ENCODE measurements around the gene IRGQ.
"Not testable (repeated sequence)": the region's sequence is repeated elsewhere in the genome, so short reads cannot be mapped to it uniquely, and the experiment has no call there.

Gene IRGQ

GRCh38 chr19:43623889-43624670 lies 28.1 kb upstream of the IRGQ start:
- no peak for DNase-seq

GRCh38 chr19:43622956-43623355 lies 27.0 kb upstream of the IRGQ start:
- DNase-seq, result no peak

DNA sequence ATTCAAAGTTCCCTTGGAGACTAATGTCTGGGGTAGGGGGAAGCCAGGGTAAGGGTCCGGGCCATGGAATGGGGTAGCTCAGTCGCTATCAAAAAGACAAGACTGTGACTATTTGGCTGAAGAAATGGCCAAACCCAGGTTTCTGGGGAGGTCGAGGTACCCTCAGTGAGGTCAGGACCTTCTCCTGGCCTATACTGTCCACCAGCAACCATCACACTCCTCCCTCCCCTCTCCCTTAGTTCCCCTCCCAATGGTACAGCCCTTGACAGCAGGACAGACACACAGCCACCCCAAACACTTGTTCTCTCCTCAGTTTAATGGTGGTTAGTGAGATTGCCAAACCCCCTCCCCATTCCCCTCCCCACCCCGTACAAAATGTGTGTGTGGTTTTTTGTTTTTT lies 26.1 kb upstream of the IRGQ start:
- DNase-seq, result no peak

DNA sequence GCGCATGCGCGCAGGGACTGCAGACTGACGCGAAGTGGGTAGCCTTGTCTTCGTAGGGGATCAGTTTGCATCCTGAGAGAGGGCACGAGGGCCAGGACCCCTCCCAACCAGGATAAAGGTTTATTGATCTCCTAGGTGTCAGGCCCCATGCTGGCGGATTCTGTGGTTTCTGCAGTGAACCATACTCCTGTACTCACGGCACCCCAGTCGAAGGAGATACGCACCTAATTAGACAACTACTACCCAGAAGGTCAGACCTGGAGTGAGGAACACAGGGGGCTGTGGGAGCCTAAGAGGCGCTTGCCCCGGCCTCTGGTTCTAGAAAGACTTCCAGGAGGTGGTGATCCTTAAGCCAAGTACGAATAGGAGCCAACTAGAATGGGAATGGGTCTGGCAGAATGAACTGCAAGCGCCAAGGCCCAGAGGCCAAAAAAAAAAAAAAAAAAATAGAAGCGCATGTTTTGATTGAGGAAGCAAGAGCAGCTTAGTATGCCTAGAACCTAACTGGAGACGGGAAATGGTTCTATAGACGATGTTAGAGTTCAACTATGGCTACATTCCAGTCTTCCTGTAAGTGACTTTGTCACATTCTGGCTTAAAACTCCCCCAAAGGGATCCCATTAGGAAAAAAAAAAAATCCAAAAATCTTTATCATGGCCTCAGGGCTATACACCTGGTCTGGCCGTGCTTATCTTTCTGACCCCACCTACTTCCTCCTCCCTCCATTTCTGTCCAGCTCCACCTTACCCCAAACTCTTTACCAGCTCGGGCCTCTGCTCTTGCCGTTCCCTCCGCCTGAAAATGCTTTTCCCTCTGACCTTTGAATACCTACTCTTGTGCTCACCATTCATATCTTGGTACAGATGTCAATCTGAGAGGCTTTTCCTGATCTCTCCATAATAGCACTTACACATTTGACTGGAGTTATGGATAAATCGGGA lies 24.4 kb upstream of the IRGQ start:
- DNase-seq, result no peak

- peak; percentile 65 for DNase-seq
These were observed 23.5 kb upstream of the IRGQ start, which contains the start of gene ZNF428 for GRCh38 chr19:43619262-43620060. ZNF428 (minus strand) TSS chr19:43619629; CDS start chr19:43614304, 5,325 bp downstream.

GRCh38 chr19:43618921-43619261 lies 23.0 kb upstream of the IRGQ start:
- DNase-seq, result no peak

- DNase-seq, result no peak
These were observed 21.0 kb upstream of the IRGQ start for GRCh38 chr19:43616954-43617353.

DNA sequence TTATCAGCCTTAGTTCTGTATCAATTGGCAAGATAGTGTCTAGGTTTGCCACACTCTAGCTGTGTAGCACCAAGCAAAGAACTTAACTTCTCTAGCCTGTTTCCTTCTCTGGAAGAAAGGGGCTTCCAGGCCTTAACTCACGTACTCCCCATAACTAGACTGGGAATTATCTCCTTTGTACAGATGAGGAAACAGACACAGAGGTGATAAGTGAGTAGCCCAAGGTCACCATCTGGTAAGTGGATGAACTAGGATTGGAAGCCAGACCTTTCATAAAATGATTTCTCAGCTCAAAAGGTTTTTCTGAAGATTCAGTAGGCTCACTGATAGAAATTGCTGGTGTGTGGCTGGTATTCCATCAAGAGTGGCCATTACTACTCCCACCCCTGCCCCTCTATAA lies 20.4 kb upstream of the IRGQ start:
- no peak for DNase-seq

DNA sequence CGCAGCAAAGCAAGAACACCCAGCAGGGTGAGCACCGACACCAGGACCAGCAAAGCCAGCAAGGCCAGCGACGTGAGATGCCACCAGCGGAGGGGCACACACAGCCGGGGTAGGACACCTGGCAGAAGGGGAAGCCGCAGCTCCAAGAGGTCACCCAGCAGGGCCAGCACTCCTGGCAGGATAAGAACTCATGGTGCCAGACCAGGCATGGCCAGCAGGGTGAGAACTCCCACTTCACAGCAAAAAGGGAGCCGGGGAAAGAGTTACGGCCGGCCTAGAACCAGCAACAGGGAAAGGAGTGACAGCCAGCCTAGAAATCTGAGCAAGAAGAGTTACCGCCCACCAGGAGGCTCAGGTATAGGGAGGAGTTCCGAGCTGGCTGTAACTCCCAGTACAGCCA lies 16.4 kb upstream of the IRGQ start:
- no peak for DNase-seq

DNA sequence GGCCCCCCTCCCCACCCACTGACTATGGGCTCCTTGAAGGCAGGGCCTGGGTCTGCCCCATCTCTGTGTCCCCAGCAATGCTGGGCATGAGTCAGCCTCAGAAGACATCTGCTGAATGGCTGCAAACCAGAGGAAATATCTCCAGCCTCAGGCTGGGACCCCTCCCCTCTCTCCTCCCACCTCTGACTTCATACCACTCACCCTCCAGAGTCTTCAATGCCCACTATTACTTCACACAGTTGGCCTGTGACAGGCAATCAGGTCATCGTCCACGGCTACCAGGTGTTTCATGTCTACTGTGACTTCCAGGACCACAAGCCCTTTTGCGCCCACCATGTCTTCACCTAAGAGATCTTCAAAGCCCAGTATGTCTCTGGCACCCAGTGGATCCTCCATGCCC lies 15.9 kb upstream of the IRGQ start, which contains the start of gene SRRM5:
Gene SRRM5 (plus strand): TSS at position 301 of the 400 bp plus-strand sequence. CDS start 34 bp downstream, at position 335.
- no peak for DNase-seq

- no peak for DNase-seq
These were observed 14.6 kb upstream of the IRGQ start for GRCh38 chr19:43610493-43610892.

DNA sequence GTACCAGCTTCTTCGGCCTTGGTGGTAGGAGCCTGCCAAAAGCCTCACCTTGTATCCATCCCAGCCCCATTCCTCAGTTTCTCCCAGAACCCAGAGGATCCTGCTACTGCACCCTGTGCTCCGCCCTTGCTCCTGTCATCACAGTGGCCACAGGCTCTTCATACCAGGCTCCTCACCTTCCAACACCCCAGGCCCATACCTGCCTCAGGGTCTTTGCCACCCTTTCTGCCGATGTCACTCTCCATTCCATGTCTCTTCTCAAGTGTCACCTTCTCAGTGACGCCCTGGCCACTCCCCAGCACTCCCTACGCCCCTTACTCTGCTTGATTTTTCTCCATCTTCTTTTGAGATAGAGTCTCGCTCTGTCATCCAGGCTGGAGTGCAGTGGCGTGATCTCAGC lies 13.9 kb upstream of the IRGQ start:
- no peak for DNase-seq

GRCh38 chr19:43607238-43608205 lies 11.6 kb upstream of the IRGQ start:
- no peak for DNase-seq

GRCh38 chr19:43606569-43607229 lies 10.8 kb upstream of the IRGQ start:
- no peak for DNase-seq

DNA sequence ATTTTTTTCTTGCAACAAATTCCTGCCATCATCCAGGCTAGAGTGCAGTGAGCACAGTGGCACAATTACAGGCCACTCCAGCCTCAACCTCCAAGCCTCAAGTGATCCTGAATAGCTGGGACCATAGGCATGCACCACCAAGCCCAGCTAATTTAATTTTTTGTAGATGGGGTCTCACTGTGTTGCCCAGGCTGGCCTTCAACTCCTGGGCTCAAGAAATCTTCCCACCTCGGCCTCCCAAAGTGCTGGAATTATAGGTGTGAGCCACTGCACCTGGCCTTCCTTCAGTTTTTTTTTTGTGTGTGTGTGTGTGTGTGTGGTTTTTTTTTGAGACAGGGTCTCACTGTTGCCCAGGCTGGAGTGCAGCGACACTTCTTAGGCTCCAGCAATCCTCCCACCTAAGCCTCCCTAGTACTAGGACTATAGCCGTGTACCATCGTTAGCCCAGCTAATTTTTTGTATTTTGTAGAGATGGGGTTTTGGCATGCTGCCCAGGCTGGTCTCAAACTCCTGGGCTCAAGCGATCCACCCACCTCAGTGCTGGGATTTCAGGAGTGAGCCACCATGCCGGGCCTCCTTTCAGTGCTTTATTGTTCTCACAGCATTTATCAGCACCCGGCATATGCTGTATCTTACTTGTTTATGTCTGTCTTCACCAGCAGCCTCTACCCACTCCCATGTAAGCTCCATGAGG lies 10.1 kb upstream of the IRGQ start:
- no peak for DNase-seq

DNA sequence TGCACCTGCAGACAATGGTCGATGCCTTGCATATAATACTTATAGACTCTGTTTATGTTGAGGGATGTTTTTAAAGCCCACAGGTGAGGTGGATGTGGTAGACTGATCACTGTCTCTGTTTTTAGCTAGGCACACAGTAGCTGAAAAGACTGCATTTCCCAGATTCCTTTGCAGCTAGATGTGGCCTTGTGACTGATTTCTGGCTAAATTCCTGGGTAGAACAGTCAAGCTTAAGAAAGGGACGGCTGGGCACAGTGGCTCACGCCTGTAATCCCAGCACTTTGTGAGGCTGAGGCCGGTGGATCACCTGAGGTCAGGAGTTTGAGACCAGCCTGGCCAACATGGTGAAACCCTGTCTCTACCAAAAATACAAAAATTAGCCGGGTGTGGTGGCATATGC lies 4.4 kb upstream of the IRGQ start:
- DNase-seq, result not testable (repeated sequence)

DNA sequence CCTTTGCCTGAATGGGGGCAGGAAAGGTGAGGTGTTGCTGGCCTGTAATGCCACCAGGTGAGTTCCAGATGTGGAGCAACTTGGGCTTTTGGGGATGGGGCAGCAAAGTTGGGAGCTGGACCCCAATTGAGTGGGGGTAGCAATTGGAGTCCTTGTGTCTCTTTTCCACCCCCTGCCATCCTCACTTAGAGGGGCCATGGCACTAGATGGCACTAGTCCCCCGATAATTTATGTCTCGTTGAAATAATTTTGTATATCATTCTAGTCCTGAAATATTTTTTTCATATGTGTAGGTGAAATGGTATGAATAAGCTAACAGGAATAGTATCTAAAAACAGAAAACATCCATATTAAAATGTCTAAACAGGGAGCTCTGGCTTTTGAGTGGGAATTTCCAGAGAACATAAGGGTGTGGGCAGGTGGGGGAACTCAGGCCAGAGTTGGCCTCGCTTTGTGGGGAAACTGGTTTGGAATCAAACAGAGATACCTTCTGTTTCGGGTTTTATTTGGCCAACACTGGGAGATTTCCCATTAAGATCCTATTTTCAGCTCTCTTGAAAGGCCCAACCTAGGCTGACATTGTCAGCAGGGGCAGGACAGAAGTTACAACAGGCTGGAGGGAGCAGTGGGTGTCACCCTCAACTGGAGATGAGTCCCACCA lies 3.8 kb upstream of the IRGQ start:
- no peak for DNase-seq

DNA sequence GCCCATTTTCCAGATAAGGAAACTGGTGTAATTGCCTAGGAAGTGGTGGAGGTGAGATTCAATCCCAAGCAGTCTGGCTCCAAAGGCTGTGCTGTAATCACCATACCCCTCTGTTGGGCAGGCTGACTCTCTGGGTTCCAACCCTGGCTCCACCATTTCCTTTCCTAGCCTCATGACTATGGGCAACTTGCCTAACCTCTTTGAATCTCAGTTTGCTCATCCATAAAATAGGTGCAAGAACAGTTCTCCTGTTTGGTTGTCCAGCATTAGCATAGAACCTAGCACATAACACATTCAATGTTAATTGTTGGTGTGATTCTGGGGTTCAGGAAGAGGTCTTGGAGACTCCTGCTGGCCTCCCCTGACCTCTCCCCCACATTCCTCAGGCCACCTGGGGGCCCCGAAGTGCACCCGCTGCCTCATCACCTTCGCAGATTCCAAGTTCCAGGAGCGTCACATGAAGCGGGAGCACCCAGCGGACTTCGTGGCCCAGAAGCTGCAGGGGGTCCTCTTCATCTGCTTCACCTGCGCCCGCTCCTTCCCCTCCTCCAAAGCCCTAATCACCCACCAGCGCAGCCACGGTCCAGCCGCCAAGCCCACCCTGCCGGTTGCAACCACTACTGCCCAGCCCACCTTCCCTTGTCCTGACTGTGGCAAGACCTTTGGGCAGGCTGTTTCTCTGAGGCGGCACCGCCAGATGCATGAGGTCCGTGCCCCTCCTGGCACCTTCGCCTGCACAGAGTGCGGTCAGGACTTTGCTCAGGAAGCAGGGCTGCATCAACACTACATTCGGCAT lies 2.7 kb upstream of the IRGQ start:
- DNase-seq, result no peak

GRCh38 chr19:43597876-43598275 lies 1.9 kb upstream of the IRGQ start:
- DNase-seq, result no peak

All from GOT3 (cell line).